HG03521 (cell line): ENCODE results near the gene DCHS2.
A peak's percentile ranks its signal among the peaks of the same experiment; 100 is the strongest.

Experiments
- ATAC-seq: cut with Tn5 transposase; IDR thresholded peaks from one replicate; pipeline ENCODE4 v1.9.1; 2021; ENCODE audit warnings: mild to moderate bottlenecking, moderate library complexity; ENCODE audit not compliant: unreplicated experiment

DCHS2 gene, protein sequence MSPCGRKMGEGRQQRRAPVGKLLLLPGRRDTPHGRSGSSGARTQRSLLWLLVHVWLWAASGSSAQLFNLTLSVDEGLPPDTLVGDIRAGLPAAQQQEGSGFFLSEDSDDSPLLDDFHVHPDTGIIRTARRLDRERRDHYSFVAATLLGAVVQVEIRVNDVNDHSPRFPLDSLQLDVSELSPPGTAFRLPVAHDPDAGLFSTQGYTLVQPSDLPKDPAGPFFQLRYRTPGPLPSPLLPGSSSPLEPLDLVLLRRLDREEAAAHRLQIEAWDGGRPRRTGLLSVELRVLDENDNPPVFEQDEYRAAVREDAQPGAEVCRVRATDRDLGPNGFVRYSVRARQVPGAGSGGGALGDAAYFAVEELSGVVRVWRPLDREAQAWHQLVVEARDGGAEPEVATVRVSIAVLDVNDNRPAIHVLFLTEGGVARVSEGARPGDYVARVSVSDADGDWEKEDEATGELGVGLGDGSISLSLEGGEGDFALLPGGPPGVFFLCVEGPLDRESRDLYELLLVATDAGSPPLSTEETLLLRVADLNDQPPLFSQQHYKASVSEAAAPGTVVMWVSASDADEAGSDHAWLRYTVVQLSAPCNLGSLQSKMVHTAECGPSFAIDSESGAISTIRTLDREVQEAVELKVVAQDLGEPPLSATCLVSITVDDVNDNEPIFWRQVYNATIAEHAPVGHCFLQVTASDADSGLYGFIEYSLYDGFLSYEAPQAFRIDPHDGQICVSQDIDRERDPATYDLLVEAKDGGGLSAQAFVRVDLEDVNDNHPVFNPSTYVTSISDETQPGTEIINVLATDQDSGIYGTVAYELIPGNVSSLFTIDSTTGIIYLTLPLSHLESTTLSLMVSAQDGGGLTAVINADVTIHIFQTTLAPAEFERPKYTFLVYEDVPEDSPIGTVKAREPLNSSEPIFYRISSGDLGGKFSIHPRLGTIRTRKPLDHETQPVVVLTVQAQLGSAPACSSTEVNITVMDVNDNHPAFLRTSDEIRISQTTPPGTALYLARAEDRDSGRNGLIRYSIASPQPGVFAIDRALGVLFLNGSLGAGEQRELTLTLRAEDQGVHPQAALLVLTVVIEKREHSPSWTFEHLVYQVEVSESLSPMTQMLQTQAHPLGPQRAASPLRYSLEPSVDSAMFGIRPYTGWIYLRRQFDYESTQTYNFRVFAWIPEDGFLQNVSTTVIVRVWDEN (N-terminal part only)

GRCh38 chr4:154491341-154492271 lies at the start of gene DCHS2:
TSS of gene DCHS2 (minus strand) at chr4:154491799. CDS start at chr4:154491355, 444 bp downstream.
- peak; percentile 45 for ATAC-seq

DNA sequence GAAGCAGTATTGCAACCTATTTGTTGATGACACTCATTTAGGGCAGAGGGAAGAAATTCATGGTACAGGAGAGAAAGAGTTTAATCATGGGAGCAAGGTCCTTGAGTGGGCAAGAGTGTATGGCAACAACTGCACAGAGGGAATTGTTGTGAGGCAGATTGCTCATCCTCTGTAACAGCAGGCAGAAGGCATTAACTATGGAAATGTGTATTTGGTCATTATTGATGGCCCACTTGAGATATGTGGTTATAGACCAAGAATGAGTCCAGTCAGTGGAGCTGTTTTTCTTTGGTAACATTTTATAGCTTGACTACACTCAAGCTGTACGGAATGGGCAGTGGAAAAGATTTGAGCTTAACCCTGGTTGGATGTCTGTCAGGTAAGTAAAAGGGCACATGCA lies 42.7 kb upstream of the DCHS2 start:
- no peak for ATAC-seq

GRCh38 chr4:154529728-154530519 lies 38.3 kb upstream of the DCHS2 start:
- ATAC-seq: no peak

DNA sequence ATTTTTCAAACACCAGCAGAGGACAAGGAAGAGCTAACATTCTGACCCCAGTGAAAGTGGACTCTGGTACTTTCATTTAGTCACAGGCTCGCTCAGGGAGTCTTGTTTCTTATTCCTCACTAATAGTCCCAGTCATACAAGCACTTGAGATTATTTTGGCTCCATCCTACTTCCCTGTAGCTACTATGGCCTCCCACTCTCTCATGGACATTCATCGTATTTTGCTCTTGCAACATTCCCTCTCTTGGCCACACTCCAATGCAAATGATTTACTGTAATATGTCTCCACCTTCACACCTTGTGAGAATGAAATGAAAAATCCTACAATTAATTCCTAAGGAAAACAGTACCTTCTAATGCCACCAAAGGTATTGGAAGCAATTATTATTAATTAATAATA lies 37.3 kb upstream of the DCHS2 start:
- no peak for ATAC-seq

GRCh38 chr4:154527308-154527707 lies 35.7 kb upstream of the DCHS2 start:
- ATAC-seq: no peak

DNA sequence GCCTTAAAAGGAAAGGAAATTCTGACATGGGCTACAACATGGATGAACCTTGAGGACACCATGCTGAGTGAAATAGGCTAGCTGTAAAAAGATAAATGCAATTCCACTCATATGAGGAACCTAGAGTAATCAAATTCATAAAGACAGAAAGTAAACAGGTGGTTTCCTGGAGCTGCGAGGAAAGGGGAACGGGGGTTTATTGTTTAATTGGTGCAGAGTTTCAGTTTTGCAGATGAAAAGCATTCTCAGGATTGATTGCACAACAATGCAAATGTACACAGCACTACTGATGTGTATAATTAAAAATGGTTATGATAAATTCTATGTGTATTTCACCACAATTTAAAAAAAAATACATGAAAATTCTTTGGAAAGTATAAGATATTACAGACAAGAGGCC lies 34.6 kb upstream of the DCHS2 start:
- no peak for ATAC-seq

- ATAC-seq: no peak
Measured at GRCh38 chr4:154521607-154522006, 30.0 kb upstream of the DCHS2 start.

- no peak for ATAC-seq
Measured at GRCh38 chr4:154519214-154519613, 27.6 kb upstream of the DCHS2 start.

- ATAC-seq: no peak
Measured at GRCh38 chr4:154517591-154517990, 26.0 kb upstream of the DCHS2 start.

- ATAC-seq: no peak
Measured at GRCh38 chr4:154516318-154517029, 24.9 kb upstream of the DCHS2 start.

GRCh38 chr4:154511981-154512380 lies 20.4 kb upstream of the DCHS2 start:
- no peak for ATAC-seq

- no peak for ATAC-seq
Measured at GRCh38 chr4:154511548-154511947, 19.9 kb upstream of the DCHS2 start.

DNA sequence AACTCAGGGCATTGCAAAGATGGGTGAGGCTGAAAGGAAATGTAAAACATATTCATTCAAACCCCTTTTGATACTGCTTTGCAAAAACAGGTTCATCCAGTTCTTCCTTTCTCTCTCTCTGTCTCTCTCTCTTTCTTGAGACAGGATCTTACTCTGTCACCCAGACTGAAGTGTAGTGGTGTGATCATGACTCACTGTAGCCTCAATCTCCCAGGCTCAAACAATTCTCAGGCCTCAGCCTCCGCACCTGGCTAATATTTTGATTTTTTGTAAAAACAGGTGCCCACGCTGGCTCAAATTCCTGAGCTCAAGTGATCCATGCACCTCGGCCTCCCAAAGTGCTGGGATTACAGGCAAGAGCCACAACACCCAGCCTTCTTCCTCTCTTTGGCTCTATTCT lies 15.6 kb upstream of the DCHS2 start:
- ATAC-seq: no peak

DNA sequence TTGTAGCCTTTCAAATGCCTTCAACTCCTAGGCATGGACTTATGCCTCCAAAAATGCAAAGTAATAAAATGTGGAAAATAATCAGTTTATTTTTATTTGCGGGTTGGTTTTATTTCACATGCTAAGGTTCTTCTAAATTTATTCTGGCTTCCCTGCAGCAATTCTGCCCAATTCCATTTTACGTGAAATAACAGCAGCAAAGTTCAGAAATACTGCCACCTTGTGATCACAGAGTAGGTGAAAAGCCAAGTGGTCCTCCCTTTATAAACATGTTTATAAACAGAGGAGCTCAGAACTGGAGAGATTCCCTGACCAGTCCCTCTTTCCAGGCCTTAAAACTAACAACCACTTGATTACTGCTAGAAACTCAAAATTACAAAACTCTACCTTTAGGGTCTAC lies 14.7 kb upstream of the DCHS2 start:
- no peak for ATAC-seq

DNA sequence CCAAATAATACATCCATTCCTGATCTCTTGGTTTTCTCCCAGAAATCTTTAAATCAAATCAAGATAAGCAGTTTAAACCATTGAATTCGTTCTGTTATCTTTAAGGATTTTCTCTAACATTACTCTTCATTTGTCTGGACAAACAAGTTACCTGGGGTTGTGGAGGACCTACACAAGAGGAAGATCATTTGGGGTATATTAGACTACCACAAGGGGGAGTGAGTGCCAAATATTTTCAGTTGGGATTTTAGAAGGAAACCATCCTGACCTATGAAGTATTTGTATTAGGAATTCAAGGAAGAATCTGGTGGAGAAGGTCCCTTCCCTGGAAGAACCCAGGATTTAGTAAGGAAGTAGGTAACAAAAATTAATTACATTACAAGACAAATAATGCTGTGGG lies 12.0 kb upstream of the DCHS2 start:
- no peak for ATAC-seq

GRCh38 chr4:154502111-154502510 lies 10.5 kb upstream of the DCHS2 start:
- no peak for ATAC-seq

- no peak for ATAC-seq
Measured at GRCh38 chr4:154497889-154498288, 6.3 kb upstream of the DCHS2 start.

GRCh38 chr4:154495867-154496266 lies 4.3 kb upstream of the DCHS2 start:
- no peak for ATAC-seq

DNA sequence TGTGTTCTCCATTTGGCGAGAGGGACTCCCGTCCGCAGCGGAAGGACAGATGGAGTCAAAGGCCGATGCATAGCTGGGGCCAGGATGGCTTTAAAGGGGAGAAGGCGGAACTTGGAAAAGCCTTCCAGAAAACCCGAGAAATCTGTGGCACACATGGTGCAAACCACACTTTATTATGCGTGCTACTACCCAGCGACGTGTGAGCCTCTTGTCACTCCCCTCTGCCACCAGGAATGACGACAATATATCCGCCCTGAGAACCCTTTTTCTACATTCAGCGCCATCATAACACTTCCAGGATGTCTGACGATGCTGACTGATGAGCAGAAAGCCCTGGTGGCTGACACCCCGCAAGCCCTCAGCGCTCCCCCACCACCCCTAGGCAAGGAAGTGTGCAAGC lies 689 bp upstream of the DCHS2 start:
- no peak for ATAC-seq
